Measurements from ENCODE around the gene LPP. TPM values are rescaled to one million over a fixed set of nuclear protein-coding genes. Genes with fewer than 3 reads are reported as not detected.

Gene LPP
- total and polyA plus RNA-seq, 10 of the 15 experiments (the other 5 are each of a cell fraction or from before 2014, with no cell fraction given) = under 0.01 to 0.62 (median 0.03) TPM

- TF ChIP-seq, protein P1, sequence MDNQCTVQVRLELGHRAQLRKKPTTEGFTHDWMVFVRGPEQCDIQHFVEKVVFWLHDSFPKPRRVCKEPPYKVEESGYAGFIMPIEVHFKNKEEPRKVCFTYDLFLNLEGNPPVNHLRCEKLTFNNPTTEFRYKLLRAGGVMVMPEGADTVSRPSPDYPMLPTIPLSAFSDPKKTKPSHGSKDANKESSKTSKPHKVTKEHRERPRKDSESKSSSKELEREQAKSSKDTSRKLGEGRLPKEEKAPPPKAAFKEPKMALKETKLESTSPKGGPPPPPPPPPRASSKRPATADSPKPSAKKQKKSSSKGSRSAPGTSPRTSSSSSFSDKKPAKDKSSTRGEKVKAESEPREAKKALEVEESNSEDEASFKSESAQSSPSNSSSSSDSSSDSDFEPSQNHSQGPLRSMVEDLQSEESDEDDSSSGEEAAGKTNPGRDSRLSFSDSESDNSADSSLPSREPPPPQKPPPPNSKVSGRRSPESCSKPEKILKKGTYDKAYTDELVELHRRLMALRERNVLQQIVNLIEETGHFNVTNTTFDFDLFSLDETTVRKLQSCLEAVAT (IDR thresholded peaks at IDR 0.05) = no peak
- TF ChIP-seq, protein P2, sequence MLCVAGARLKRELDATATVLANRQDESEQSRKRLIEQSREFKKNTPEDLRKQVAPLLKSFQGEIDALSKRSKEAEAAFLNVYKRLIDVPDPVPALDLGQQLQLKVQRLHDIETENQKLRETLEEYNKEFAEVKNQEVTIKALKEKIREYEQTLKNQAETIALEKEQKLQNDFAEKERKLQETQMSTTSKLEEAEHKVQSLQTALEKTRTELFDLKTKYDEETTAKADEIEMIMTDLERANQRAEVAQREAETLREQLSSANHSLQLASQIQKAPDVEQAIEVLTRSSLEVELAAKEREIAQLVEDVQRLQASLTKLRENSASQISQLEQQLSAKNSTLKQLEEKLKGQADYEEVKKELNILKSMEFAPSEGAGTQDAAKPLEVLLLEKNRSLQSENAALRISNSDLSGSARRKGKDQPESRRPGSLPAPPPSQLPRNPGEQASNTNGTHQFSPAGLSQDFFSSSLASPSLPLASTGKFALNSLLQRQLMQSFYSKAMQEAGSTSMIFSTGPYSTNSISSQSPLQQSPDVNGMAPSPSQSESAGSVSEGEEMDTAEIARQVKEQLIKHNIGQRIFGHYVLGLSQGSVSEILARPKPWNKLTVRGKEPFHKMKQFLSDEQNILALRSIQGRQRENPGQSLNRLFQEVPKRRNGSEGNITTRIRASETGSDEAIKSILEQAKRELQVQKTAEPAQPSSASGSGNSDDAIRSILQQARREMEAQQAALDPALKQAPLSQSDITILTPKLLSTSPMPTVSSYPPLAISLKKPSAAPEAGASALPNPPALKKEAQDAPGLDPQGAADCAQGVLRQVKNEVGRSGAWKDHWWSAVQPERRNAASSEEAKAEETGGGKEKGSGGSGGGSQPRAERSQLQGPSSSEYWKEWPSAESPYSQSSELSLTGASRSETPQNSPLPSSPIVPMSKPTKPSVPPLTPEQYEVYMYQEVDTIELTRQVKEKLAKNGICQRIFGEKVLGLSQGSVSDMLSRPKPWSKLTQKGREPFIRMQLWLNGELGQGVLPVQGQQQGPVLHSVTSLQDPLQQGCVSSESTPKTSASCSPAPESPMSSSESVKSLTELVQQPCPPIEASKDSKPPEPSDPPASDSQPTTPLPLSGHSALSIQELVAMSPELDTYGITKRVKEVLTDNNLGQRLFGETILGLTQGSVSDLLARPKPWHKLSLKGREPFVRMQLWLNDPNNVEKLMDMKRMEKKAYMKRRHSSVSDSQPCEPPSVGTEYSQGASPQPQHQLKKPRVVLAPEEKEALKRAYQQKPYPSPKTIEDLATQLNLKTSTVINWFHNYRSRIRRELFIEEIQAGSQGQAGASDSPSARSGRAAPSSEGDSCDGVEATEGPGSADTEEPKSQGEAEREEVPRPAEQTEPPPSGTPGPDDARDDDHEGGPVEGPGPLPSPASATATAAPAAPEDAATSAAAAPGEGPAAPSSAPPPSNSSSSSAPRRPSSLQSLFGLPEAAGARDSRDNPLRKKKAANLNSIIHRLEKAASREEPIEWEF (IDR thresholded peaks at IDR 0.05; ENCODE audit: insufficient replicate concordance, low read depth, low read length) = no peak
- TF ChIP-seq SRF (IDR thresholded peaks at IDR 0.05; ENCODE audit: low read depth in 2 of 2, low read length in 2 of 2) (no peak), SREBF1 (IDR thresholded peaks at IDR 0.05; ENCODE audit: low read length) (no peak), SMC3 (IDR thresholded peaks at IDR 0.05; ENCODE audit: borderline replicate concordance, low read length) (no peak), RFX5 (IDR thresholded peaks at IDR 0.05; ENCODE audit: low read depth, low read length) (no peak)
Measured at GRCh38 chr3:188403404-188403803, 249.4 kb downstream of the LPP start (continued).

Data from GM12878 (cell line).